WERI-Rb-1 (cell line): ENCODE results near the gene CHCHD6.

ENCODE experiments used
- DNase-seq: peaks from one replicate; pipeline ENCODE4 v3.0.0-alpha.2; 2020
- H3K27ac ChIP-seq: fragments of 250-450 bp; sonication (Bioruptor Pico); 2 replicates; pipeline ENCODE4 v1.5.1; 2020; ENCODE audit warnings: mild to moderate bottlenecking, moderate library complexity
- H3K27me3 ChIP-seq: fragments of 250-450 bp; sonication (Bioruptor Pico); 2 replicates; pipeline ENCODE4 v1.5.1; 2021; ENCODE audit warnings: mild to moderate bottlenecking, low read depth, moderate library complexity; ENCODE audit not compliant: insufficient read depth, severe bottlenecking
- H3K36me3 ChIP-seq: fragments of 250-450 bp; sonication (Bioruptor Pico); 2 replicates; pipeline ENCODE4 v1.5.1; 2020; ENCODE audit warnings: mild to moderate bottlenecking, moderate library complexity
- H3K4me3 ChIP-seq: 2 replicates; pipeline ENCODE4 v1.5.1; 2011; ENCODE audit warnings: low read depth, mild to moderate bottlenecking, control low read depth, low read length
- H3K9me3 ChIP-seq: fragments of 250-450 bp; sonication (Bioruptor Pico); 2 replicates; pipeline ENCODE4 v1.5.1; 2021; ENCODE audit warnings: mild to moderate bottlenecking, moderate library complexity; ENCODE audit not compliant: severe bottlenecking
- CTCF ChIP-seq: IDR thresholded peaks from 2 replicates; pipeline ENCODE4 v1.5.1; 2011; ENCODE audit warnings: low read depth, mild to moderate bottlenecking, control low read depth, inconsistent platforms, low read length

The CHCHD6 gene

DNA sequence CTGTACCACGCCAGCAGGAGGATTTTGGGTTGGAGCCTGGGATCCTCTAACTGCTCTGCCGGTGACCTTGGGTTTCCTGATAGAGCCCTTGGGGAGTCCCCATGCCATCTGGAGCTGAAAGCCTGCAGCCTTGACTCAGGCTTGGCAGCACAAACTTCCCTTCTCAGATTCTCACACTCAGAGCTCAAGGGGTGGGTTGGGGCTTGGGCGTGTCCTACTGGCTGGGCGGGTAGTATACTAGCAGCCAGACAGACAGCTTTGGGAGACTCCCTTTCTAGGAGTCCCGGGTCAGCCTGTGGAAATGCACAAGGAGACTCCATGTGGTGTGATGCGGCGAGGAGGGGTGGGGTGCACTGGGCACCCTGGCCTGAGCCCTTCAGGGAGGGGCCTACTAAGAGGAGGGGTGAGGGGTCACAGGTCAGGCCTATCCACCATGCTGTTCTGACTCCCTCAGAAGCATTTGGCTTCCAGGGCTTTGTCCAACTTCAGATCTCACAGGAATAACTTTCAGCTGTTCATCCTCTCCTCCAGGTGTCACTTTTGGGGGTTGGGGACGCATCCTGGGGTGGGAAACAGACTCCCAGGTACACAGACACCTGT, 257.3 kb downstream of the CHCHD6 start:
- Histone ChIP-seq H3K36me3 (peaks cover 4% of the 10 kb centered on the region; the same call in 1 of the 2 replicates), H3K27ac (no peak overlapping the region), H3K4me3 (no peak overlapping the region), H3K9me3 (no peaks in the 10 kb centered on the region), H3K27me3 (no peaks in the 10 kb centered on the region)
- no peak for TF ChIP-seq CTCF
- DNase-seq: no peak

DNA sequence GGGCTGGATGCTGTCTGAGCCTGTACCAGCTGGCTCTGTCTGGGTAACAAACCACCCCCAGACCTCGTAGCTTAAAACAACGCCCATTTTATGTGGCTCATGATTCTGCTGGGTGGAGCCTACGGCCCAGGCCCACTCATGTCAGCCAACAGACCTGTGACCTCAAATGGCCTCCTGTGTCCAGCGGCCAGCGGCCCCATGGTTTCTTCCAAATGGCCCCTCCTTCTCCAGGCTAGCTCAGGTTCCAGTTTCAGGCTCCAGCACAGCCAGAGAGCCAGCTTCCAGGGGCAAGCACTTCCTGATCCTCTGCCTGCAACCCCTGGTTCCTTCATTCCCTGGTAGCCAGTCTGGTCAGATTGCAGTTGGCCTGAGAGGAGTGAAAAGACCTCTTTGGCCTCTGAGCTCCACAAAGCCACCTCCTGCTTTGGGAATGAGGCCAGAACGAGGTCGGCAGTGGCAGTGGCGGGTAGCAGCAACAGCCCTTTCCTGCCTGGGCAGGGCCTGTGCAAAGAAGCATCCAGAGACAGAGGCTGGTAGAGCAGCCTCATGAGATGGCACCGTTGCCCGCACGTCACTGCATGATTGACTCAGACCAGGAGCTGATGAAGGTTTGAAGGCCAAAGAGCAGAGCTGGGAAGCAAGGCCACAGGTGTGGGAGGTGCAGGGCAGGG, 257.9 kb downstream of the CHCHD6 start:
- H3K36me3 ChIP-seq: peaks cover 4% of the 10 kb centered on the region; the same call in 1 of the 2 replicates
- no peak overlapping the region for H3K4me3 ChIP-seq
- no peaks in the 10 kb centered on the region for H3K9me3 ChIP-seq
- TF ChIP-seq CTCF: no peak
- DNase-seq: no peak
- no peaks in the 10 kb centered on the region for H3K27me3 ChIP-seq
- no peak overlapping the region for H3K27ac ChIP-seq

GRCh38 chr3:126962756-126963155, 258.7 kb downstream of the CHCHD6 start:
- Histone ChIP-seq H3K27me3 (no peaks in the 10 kb centered on the region), H3K27ac (no peak overlapping the region), H3K4me3 (no peak overlapping the region), H3K36me3 (peaks cover 4% of the 10 kb centered on the region; the same call in 1 of the 2 replicates), H3K9me3 (no peaks in the 10 kb centered on the region)
- no peak for DNase-seq
- TF ChIP-seq CTCF: no peak

DNA sequence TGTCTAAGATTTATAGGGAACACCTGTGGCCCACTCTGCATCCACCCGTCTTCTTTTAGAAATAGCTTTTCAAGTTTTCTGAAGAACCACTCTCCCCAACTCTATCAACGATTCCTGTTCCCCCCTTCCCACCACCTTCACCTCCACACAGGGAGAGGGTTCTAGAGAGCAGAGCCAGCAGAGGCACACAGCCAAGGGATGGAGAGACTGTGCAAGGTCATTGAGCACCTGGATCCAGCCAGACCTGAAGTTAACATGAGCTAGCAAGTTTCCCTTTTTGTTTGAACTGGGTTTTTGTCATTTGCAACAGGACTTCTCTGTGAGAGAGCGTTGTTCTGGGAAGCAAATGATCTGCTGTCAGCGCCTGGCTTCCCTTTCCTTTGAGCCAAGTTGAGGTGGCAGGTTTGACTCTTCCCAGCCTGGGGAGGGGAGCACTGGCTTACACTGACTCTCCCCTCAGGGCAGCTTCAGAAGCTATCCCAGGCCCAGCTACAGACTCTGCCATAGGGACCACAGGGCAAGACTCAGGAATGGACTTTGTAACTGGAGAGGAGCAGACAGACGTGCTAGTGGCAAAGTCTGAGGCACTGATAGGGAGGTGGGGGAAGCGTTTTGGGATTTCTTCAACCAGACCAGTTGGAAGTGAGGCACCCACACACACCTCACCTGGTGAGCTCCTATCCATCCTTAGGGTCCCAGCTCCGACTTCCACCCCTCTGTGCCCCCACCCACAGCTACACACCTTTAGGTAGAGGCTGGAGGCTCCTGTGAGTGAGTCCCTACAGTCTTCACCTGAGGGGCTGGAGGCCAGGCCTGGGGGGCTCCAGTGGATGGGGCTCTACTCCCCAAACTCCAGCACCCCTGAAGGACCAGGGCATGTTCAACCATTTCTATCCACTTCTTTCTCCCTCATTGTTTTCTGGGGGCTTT, 259.5 kb downstream of the CHCHD6 start:
- no peaks in the 10 kb centered on the region for H3K27me3 ChIP-seq
- no peaks in the 10 kb centered on the region for H3K9me3 ChIP-seq
- no peak for TF ChIP-seq CTCF
- no peak for DNase-seq
- peaks cover 4% of the 10 kb centered on the region; the same call in 1 of the 2 replicates for H3K36me3 ChIP-seq
- no peak overlapping the region for H3K27ac ChIP-seq
- no peak overlapping the region for H3K4me3 ChIP-seq

DNA sequence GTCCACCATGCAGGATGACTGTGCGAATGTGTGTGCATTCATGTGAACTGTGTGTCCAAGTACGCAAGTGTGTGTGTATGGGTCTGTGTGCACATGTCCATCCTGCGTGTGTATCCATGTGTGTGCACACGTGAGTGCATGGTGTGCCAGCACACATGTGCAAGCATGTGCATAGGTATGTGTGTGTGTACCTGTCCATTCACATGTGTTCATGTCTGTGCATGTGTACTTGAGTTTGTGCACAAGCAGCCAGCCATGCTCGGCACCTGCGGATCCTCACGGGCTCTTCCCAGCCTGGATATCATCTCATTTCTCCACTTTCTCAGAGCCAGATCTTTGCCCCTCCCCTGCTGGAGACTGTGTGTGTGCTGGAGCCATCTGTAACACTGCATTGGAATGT, 260.2 kb downstream of the CHCHD6 start:
- no peak for TF ChIP-seq CTCF
- H3K27ac ChIP-seq: no peak overlapping the region
- DNase-seq: no peak
- peaks cover 4% of the 10 kb centered on the region; the same call in 1 of the 2 replicates for H3K36me3 ChIP-seq
- H3K4me3 ChIP-seq: no peak overlapping the region
- no peaks in the 10 kb centered on the region for H3K9me3 ChIP-seq
- H3K27me3 ChIP-seq: no peaks in the 10 kb centered on the region
